A549 (cell line): ENCODE measurements around the gene SGCA. TPM values are rescaled to one million over a fixed set of nuclear protein-coding genes. Genes with fewer than 3 reads are reported as not detected.

Experiments
- ATAC-seq, 2 experiments: fragments of 200-7000 bp in 1 of 2; fragments of >200 bp in 1 of 2; cut with Nextera tagmentation in 1 of 2; cut with Tn5 transposase in 1 of 2; 3 replicates each; pipeline versions ENCODE4 v1.8.0 to v1.9.1; 2018 to 2020; ENCODE audit warnings: mild to moderate bottlenecking in 1 of 2, moderate library complexity in 1 of 2
- CTCF ChIA-PET: fragments of 300-600 bp; sonication (Branson Sonifier 250); formaldehyde crosslinking; extraction: SDS; loops from one replicate; lab custom pipeline; 2021; ENCODE audit warnings: antibody characterized with exemption, inconsistent platforms; lab: Yijun Ruan, JAX
- POLR2A ChIA-PET: fragments of 350-600 bp; formaldehyde crosslinking; extraction: SDS; loops from one replicate; lab custom pipeline; 2021; ENCODE audit warnings: antibody characterized with exemption, inconsistent platforms; lab: Yijun Ruan, JAX
- DNase-seq, 2 experiments: peaks; one replicate each; pipeline versions ENCODE4 v3.0.0 to v3.0.0-alpha.2; 2011 to 2016; ENCODE audit warnings: low read depth in 1 of 2, low spot score in 1 of 2
- FAIRE-seq: peaks from 2 replicates; lab custom pipeline; 2011; peaks lifted over from hg19 to GRCh38; lab: Jason Lieb, UNC
- H3K27ac ChIP-seq, 2 experiments: fragments of >200 bp; sonication (Bioruptor Twin); formaldehyde crosslinking; 3 replicates each; pipeline ENCODE4 v1.5.1; 2016 to 2017
- H3K4me1 ChIP-seq: fragments of >200 bp; sonication (Bioruptor Twin); formaldehyde crosslinking; 3 replicates; pipeline ENCODE4 v1.6.1; 2016
- H3K4me2 ChIP-seq: fragments of >200 bp; sonication (Bioruptor Twin); formaldehyde crosslinking; 3 replicates; pipeline ENCODE4 v1.6.1; 2016
- H3K4me3 ChIP-seq: fragments of >200 bp; sonication (Bioruptor Twin); formaldehyde crosslinking; 3 replicates; pipeline ENCODE4 v1.5.1; 2016
- H3K9me3 ChIP-seq: fragments of >200 bp; sonication (Bioruptor Twin); formaldehyde crosslinking; 3 replicates; pipeline ENCODE4 v1.6.1; 2016
- CBX2 ChIP-seq: fragments of 200-600 bp; sonication (generic); IDR thresholded peaks from 2 replicates; pipeline ENCODE4 v1.6.1; 2016; ENCODE audit warnings: low read depth, mild to moderate bottlenecking, borderline replicate concordance
- CBX8 ChIP-seq: fragments of 200-600 bp; sonication (generic); IDR thresholded peaks from 2 replicates; pipeline ENCODE4 v1.6.1; 2016
- CEBPB ChIP-seq, 2 experiments: fragments of >200 bp in 1 of 2; sonication (Bioruptor Twin) in 1 of 2; formaldehyde crosslinking in 1 of 2; IDR thresholded peaks; 2 replicates each; pipeline ENCODE4 v1.6.1; 2012 to 2016
- EHF ChIP-seq: fragments of 250-450 bp; sonication (Bioruptor Pico); IDR thresholded peaks from 2 replicates; pipeline ENCODE4 v1.5.0; 2020; ENCODE audit warnings: mild to moderate bottlenecking
- EHMT2 ChIP-seq: fragments of 200-600 bp; sonication (generic); IDR thresholded peaks from 2 replicates; pipeline ENCODE4 v1.6.1; 2016; ENCODE audit warnings: antibody characterized with exemption, low read depth, mild to moderate bottlenecking, moderate library complexity
- ESRRA ChIP-seq: fragments of 150-350 bp; IDR thresholded peaks from 2 replicates; pipeline ENCODE4 v1.6.1; 2014; ENCODE audit warnings: mild to moderate bottlenecking, low read length, borderline replicate concordance
- GATA3 ChIP-seq: IDR thresholded peaks from 2 replicates; pipeline ENCODE4 v1.6.1; 2012; ENCODE audit warnings: borderline replicate concordance
- HDAC2 ChIP-seq: fragments of 200-600 bp; sonication (generic); IDR thresholded peaks from 2 replicates; pipeline ENCODE4 v1.6.1; 2016
- KDM1A ChIP-seq: fragments of 200-600 bp; sonication (generic); IDR thresholded peaks from 2 replicates; pipeline ENCODE4 v1.6.1; 2016; ENCODE audit warnings: low read depth, mild to moderate bottlenecking
- KDM5A ChIP-seq: fragments of 200-600 bp; sonication (generic); IDR thresholded peaks from 2 replicates; pipeline ENCODE4 v1.6.1; 2016; ENCODE audit warnings: antibody characterized with exemption, mild to moderate bottlenecking
- MAFK ChIP-seq: fragments of 450-650 bp; IDR thresholded peaks from 2 replicates; pipeline ENCODE4 v1.6.1; 2014; ENCODE audit not compliant: partially characterized antibody
- PHF8 ChIP-seq: fragments of 200-600 bp; sonication (generic); IDR thresholded peaks from 2 replicates; pipeline ENCODE4 v1.6.1; 2016; ENCODE audit warnings: low read depth, mild to moderate bottlenecking, antibody characterized with exemption, moderate library complexity, borderline replicate concordance
- RARB ChIP-seq: fragments of 250-450 bp; sonication (Bioruptor Pico); IDR thresholded peaks from 2 replicates; pipeline ENCODE4 v1.8.0; 2021; ENCODE audit warnings: mild to moderate bottlenecking, moderate library complexity
- SREBF2 ChIP-seq: fragments of 450-650 bp; IDR thresholded peaks from 2 replicates; pipeline ENCODE4 v1.6.1; 2014; ENCODE audit warnings: mild to moderate bottlenecking, moderate library complexity
- TFCP2L1 ChIP-seq: fragments of 250-450 bp; sonication (Bioruptor Pico); IDR thresholded peaks from 2 replicates; pipeline ENCODE4 v1.5.0; 2021; ENCODE audit warnings: mild to moderate bottlenecking
- ZC3H11A ChIP-seq: fragments of 450-650 bp; IDR thresholded peaks from 2 replicates; pipeline ENCODE4 v1.6.1; 2014; ENCODE audit warnings: antibody characterized with exemption, mild to moderate bottlenecking
- ZFP36 ChIP-seq: fragments of 450-650 bp; IDR thresholded peaks from 2 replicates; pipeline ENCODE4 v1.6.1; 2014; ENCODE audit warnings: borderline replicate concordance; ENCODE audit not compliant: partially characterized antibody
- whole genome bisulfite sequencing: methylation state at CpG from one replicate; pipeline ENCODE4 v1.1.6; 2017; ENCODE audit errors: missing lambda C conversion rate; 5-methylcytosine and 5-hydroxymethylcytosine counted together
- polyA plus RNA-seq, 4 experiments: library from polyadenylated mRNA; depleted of rRNA in 3 of 4; stranded (reverse); fragments of >200 nt; fragmentation: RNase III in 1 of 4; extraction: RNeasy Plus Mini Kit Qiagen cat#74134 plus additional on column Dnase treatment in 1 of 4; gene quantifications; 2 replicates in 3 of 4; 3 replicates in 1 of 4; pipeline ENCODE4 v1.2.3, GENCODE V29; 2011 to 2017
- TF ChIP-seq, protein P1 (sequence below): fragments of 150-350 bp; IDR thresholded peaks from 2 replicates; pipeline ENCODE4 v1.6.1; 2014; ENCODE audit warnings: low read depth, mild to moderate bottlenecking, low read length
- TF ChIP-seq, protein P2 (sequence below): fragments of >200 bp; sonication (Bioruptor Twin); formaldehyde crosslinking; IDR thresholded peaks from 3 replicates; pipeline ENCODE4 v1.6.1; 2016
- TF ChIP-seq, protein P3 (sequence below): fragments of >200 bp; sonication (Bioruptor Twin); formaldehyde crosslinking; IDR thresholded peaks from 3 replicates; pipeline ENCODE4 v1.5.1; 2016

The SGCA gene
- polyA plus RNA-seq, 2 of the 4 experiments (the other 2 are of a cell fraction) = 0.44 to 3.4 TPM

DNA sequence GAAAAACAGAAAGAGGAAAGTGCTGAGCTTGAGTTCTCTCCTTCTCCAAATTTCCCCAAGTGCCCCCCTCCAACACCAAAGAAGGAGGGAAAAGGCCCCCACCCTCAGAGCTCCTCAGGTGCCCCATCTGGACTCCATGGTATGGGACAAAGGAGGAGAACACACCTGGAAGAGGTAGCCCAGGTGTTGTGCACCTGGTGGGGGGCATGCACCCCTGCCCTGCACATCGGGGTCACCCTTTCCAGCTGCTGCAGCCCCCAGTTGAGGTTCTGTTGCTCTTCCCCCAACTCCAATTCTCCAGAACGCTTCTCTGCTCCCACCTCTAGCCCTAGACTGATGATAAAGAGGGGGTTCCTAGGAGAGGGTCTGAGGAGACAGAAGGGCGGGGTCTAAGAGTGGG lies 38.6 kb downstream of the SGCA start:
- ChIA-PET POLR2A (no interaction called here), CTCF (interaction anchor here (0.6 to 31.5 kb wide), 10 partner anchors 13 to 301 kb away, joined by 3 to 1255 read pairs (median 4); partner anchors contain the start of genes SGCA and TMEM92)
- TF ChIP-seq ZFP36 (no peak), ZC3H11A (no peak), PHF8 (no peak), CEBPB (IDR thresholded peaks at IDR 0.05) (no peak), EHF (CRISPR knock-in tag) (no peak), MAFK (no peak), GATA3 (no peak), CBX8 (no peak), SREBF2 (no peak), EHMT2 (no peak), ESRRA (no peak), RARB (no peak), CBX2 (no peak), TFCP2L1 (CRISPR knock-in tag) (no peak), KDM5A (no peak)
- TF ChIP-seq, protein P1, sequence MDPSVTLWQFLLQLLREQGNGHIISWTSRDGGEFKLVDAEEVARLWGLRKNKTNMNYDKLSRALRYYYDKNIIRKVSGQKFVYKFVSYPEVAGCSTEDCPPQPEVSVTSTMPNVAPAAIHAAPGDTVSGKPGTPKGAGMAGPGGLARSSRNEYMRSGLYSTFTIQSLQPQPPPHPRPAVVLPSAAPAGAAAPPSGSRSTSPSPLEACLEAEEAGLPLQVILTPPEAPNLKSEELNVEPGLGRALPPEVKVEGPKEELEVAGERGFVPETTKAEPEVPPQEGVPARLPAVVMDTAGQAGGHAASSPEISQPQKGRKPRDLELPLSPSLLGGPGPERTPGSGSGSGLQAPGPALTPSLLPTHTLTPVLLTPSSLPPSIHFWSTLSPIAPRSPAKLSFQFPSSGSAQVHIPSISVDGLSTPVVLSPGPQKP = no peak
- TF ChIP-seq, protein P2, sequence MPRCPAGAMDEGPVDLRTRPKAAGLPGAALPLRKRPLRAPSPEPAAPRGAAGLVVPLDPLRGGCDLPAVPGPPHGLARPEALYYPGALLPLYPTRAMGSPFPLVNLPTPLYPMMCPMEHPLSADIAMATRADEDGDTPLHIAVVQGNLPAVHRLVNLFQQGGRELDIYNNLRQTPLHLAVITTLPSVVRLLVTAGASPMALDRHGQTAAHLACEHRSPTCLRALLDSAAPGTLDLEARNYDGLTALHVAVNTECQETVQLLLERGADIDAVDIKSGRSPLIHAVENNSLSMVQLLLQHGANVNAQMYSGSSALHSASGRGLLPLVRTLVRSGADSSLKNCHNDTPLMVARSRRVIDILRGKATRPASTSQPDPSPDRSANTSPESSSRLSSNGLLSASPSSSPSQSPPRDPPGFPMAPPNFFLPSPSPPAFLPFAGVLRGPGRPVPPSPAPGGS = no peak
- TF ChIP-seq, protein P3, sequence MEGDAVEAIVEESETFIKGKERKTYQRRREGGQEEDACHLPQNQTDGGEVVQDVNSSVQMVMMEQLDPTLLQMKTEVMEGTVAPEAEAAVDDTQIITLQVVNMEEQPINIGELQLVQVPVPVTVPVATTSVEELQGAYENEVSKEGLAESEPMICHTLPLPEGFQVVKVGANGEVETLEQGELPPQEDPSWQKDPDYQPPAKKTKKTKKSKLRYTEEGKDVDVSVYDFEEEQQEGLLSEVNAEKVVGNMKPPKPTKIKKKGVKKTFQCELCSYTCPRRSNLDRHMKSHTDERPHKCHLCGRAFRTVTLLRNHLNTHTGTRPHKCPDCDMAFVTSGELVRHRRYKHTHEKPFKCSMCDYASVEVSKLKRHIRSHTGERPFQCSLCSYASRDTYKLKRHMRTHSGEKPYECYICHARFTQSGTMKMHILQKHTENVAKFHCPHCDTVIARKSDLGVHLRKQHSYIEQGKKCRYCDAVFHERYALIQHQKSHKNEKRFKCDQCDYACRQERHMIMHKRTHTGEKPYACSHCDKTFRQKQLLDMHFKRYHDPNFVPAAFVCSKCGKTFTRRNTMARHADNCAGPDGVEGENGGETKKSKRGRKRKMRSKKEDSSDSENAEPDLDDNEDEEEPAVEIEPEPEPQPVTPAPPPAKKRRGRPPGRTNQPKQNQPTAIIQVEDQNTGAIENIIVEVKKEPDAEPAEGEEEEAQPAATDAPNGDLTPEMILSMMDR = no peak
- Histone ChIP-seq H3K4me1 (peaks cover 12% of the 10 kb centered on the region), H3K4me3 (no peak overlapping the region), H3K9me3 (no peaks in the 10 kb centered on the region), H3K27ac (no peak overlapping the region; a peak in 1 of 6 replicates), H3K4me2 (no peak overlapping the region)
- no peak for ATAC-seq
- FAIRE-seq = no peak
- 70% methylated on average over 3 of the region's 3 CpGs for WGBS
- no peak for DNase-seq

DNA sequence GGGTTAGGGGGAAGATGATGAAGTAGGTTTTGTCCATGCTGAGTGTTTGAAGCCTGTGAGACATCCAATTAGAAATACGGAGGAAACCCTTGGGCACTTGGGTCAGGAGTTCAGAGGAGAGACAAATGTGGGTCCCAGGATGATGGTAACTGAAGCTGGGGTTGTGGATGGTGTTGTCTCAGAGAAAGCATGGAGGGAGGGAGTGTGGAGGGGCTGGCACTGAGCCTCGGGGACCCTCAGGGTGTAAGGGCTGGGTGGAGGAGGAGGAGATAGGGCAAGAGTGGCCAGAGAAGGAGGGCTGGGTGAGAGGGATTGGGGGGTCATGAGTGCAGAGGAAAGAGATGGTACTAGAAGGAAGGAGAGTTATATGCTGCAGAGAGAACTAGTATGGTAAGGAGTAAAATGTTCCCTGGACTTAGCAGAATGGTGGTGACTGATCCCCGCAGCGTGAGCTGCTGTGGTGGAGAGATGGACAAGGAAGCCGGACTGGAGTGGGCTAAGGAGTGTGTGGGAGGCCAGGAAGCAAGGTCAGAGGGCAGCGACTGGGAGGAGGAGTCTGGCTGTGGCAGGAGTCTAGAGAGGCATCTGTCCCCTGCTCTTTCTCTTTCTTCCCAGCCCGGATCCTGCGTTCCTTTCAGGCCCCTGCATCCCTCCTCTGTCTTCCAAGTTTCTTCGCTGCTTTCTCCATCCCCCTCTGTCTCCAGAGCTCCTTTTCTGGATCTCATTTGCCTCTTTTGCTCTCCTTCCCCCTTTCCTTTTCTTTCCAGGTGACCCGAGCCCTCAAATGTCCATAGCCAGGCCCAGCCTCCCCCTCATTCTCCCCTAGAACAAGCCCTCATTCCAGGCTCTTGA lies 39.5 kb downstream of the SGCA start:
- H3K4me1 ChIP-seq = peaks cover 18% of the 10 kb centered on the region
- 61% methylated on average over 10 of the region's 10 CpGs for WGBS
- H3K4me2 ChIP-seq = no peak overlapping the region
- ATAC-seq = no peak
- no peaks in the 10 kb centered on the region for H3K9me3 ChIP-seq
- peak overlapping the region in 1 of 2 experiments; percentile 41; a peak in 2 of 6 replicates for H3K27ac ChIP-seq
- TF ChIP-seq HDAC2 (no peak), KDM1A (no peak)
- no peak overlapping the region for H3K4me3 ChIP-seq
- ChIA-PET POLR2A (no interaction called here), CTCF (interaction anchor here (0.6 to 31.5 kb wide), 11 partner anchors 12 to 857 kb away, joined by 3 to 1255 read pairs (median 4); partner anchors contain the start of genes SGCA and TMEM92)
- FAIRE-seq = no peak
- DNase-seq = no peak
